Measurements from ENCODE around the gene NPVF. TPM values are rescaled to one million over a fixed set of nuclear protein-coding genes. Genes with fewer than 3 reads are reported as not detected.

NPVF gene
- total and polyA plus RNA-seq, 2 of the 8 experiments (the other 6 are each of a cell fraction or from before 2014, with no cell fraction given) = not detected

DNA sequence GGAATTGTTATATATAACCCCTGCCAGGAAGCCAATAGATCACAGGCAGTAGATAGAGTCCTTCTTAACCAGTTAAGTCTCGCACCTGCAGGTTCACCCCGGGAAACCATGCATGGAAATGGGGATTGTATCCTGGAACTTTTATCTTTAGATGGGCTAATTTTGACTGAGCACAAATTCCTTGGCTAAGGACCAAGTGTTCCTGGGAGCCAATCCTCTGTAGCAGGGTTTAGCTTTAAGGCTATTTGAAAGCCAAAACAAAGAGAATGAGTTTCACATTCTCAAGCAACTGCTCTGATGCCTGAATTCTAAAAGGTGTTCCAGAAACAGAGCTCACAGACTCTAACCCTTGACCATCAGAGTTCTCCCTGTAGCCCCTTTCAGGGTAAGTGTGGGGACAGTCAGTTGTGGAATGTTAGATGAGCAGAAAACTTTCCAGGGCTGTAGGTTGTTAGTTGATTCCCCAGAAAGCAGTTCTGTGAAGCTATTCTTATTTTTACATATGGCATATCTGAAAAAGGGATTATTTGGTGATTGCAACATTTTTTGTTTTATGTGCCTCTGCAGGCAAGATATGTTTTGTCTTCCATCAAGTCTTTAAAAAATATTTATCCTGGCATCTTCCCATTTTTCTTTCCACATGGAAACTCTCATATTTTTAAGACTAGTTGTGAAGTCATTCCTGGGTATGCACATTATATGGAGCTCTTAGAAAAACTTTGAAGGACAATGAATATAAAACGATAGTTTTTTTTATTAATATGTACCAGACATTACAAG is 16.2 kb upstream of the NPVF start (continued):
- TF ChIP-seq, protein P1, sequence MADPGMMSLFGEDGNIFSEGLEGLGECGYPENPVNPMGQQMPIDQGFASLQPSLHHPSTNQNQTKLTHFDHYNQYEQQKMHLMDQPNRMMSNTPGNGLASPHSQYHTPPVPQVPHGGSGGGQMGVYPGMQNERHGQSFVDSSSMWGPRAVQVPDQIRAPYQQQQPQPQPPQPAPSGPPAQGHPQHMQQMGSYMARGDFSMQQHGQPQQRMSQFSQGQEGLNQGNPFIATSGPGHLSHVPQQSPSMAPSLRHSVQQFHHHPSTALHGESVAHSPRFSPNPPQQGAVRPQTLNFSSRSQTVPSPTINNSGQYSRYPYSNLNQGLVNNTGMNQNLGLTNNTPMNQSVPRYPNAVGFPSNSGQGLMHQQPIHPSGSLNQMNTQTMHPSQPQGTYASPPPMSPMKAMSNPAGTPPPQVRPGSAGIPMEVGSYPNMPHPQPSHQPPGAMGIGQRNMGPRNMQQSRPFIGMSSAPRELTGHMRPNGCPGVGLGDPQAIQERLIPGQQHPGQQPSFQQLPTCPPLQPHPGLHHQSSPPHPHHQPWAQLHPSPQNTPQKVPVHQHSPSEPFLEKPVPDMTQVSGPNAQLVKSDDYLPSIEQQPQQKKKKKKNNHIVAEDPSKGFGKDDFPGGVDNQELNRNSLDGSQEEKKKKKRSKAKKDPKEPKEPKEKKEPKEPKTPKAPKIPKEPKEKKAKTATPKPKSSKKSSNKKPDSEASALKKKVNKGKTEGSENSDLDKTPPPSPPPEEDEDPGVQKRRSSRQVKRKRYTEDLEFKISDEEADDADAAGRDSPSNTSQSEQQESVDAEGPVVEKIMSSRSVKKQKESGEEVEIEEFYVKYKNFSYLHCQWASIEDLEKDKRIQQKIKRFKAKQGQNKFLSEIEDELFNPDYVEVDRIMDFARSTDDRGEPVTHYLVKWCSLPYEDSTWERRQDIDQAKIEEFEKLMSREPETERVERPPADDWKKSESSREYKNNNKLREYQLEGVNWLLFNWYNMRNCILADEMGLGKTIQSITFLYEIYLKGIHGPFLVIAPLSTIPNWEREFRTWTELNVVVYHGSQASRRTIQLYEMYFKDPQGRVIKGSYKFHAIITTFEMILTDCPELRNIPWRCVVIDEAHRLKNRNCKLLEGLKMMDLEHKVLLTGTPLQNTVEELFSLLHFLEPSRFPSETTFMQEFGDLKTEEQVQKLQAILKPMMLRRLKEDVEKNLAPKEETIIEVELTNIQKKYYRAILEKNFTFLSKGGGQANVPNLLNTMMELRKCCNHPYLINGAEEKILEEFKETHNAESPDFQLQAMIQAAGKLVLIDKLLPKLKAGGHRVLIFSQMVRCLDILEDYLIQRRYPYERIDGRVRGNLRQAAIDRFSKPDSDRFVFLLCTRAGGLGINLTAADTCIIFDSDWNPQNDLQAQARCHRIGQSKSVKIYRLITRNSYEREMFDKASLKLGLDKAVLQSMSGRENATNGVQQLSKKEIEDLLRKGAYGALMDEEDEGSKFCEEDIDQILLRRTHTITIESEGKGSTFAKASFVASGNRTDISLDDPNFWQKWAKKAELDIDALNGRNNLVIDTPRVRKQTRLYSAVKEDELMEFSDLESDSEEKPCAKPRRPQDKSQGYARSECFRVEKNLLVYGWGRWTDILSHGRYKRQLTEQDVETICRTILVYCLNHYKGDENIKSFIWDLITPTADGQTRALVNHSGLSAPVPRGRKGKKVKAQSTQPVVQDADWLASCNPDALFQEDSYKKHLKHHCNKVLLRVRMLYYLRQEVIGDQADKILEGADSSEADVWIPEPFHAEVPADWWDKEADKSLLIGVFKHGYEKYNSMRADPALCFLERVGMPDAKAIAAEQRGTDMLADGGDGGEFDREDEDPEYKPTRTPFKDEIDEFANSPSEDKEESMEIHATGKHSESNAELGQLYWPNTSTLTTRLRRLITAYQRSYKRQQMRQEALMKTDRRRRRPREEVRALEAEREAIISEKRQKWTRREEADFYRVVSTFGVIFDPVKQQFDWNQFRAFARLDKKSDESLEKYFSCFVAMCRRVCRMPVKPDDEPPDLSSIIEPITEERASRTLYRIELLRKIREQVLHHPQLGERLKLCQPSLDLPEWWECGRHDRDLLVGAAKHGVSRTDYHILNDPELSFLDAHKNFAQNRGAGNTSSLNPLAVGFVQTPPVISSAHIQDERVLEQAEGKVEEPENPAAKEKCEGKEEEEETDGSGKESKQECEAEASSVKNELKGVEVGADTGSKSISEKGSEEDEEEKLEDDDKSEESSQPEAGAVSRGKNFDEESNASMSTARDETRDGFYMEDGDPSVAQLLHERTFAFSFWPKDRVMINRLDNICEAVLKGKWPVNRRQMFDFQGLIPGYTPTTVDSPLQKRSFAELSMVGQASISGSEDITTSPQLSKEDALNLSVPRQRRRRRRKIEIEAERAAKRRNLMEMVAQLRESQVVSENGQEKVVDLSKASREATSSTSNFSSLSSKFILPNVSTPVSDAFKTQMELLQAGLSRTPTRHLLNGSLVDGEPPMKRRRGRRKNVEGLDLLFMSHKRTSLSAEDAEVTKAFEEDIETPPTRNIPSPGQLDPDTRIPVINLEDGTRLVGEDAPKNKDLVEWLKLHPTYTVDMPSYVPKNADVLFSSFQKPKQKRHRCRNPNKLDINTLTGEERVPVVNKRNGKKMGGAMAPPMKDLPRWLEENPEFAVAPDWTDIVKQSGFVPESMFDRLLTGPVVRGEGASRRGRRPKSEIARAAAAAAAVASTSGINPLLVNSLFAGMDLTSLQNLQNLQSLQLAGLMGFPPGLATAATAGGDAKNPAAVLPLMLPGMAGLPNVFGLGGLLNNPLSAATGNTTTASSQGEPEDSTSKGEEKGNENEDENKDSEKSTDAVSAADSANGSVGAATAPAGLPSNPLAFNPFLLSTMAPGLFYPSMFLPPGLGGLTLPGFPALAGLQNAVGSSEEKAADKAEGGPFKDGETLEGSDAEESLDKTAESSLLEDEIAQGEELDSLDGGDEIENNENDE (IDR thresholded peaks at IDR 0.05; ENCODE audit: insufficient replicate concordance, low read length) = no peak
- no peak for TF ChIP-seq JUND (IDR thresholded peaks at IDR 0.05; ENCODE audit: low read length)
- TF ChIP-seq GABPA (IDR thresholded peaks at IDR 0.05; ENCODE audit: borderline replicate concordance, insufficient read depth, low read length) = no peak
- no peak for TF ChIP-seq TAF7 (optimal IDR thresholded peaks at IDR 0.05; ENCODE audit: borderline replicate concordance, low read depth, low read length)
- TF ChIP-seq, protein P2, sequence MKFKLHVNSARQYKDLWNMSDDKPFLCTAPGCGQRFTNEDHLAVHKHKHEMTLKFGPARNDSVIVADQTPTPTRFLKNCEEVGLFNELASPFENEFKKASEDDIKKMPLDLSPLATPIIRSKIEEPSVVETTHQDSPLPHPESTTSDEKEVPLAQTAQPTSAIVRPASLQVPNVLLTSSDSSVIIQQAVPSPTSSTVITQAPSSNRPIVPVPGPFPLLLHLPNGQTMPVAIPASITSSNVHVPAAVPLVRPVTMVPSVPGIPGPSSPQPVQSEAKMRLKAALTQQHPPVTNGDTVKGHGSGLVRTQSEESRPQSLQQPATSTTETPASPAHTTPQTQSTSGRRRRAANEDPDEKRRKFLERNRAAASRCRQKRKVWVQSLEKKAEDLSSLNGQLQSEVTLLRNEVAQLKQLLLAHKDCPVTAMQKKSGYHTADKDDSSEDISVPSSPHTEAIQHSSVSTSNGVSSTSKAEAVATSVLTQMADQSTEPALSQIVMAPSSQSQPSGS (IDR thresholded peaks at IDR 0.05; ENCODE audit: low read length) = no peak
- TF ChIP-seq SP1 (IDR thresholded peaks at IDR 0.05; ENCODE audit: low read depth, low read length) = no peak
- peak; percentile 94 for TF ChIP-seq TCF12 (IDR thresholded peaks at IDR 0.05; ENCODE audit: low read depth, low read length)
- TF ChIP-seq RNF2 (IDR thresholded peaks at IDR 0.05; ENCODE audit: borderline replicate concordance, low read depth, low read length, missing control alignments, poor library complexity, severe bottlenecking) = no peak

Measured in H1 (cell line).